ENCODE measurements around the gene B3GNT9. TPM values are rescaled to one million over a fixed set of nuclear protein-coding genes. Genes with fewer than 3 reads are reported as not detected.
"Not testable (repeated sequence)": the region's sequence is repeated elsewhere in the genome, so short reads cannot be mapped to it uniquely, and the experiment has no call there.

Gene B3GNT9
- polyA plus RNA-seq, 2 of the 4 experiments (the other 2 are of a cell fraction): 6.8 to 9.3 TPM

- no peak for FAIRE-seq
- POLR2A ChIA-PET: no interaction called here
Measured at GRCh38 chr16:67128887-67129286, 21.9 kb downstream of the B3GNT9 start.

DNA sequence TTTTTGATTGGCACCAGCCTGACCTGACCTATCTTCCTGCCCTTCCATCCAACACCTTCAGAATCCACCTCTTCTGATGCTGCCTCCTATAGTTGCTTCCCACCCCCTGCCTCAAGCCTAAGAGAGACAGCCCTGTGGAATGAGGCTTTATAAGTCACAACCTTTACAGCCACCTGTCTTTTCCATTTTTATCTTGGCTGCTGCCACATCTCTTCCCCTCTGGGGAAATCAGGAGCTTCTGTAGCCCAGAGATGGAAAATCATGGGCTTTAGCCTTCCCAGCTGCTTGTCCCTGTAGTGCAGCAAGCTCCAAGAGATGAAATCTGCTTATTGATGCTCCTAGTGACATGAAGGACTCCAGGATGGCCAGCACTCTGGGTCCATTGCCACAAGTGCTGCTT, 22.4 kb downstream of the B3GNT9 start:
- no peak for FAIRE-seq
- H3K27ac ChIP-seq: no peak overlapping the region

More at GRCh38 chr16:67128887-67129286, 21.9 kb downstream of the B3GNT9 start:
- WGBS (ENCODE audit: missing lambda C conversion rate): 77% methylated on average over 3 of the region's 3 CpGs
- CTCF ChIA-PET: interaction anchor here (0.9 to 3.6 kb wide), 7 partner anchors 10 to 152 kb away, joined by 3 to 18 read pairs (median 5); no protein-coding TSS in a partner anchor
- H3K4me2 ChIP-seq: no peak overlapping the region
- TF ChIP-seq NR3C1 (IDR thresholded peaks at IDR 0.05) (no peak), PBX3 (IDR thresholded peaks at IDR 0.05) (no peak), CHD4 (IDR thresholded peaks at IDR 0.05; ENCODE audit: borderline replicate concordance) (no peak), GATA3 (IDR thresholded peaks at IDR 0.05; ENCODE audit: borderline replicate concordance) (no peak), HEYL (CRISPR knock-in tag; IDR thresholded peaks at IDR 0.05) (no peak), RCOR1 (IDR thresholded peaks at IDR 0.05; ENCODE audit: low read depth, low read length) (no peak), RARB (CRISPR knock-in tag; IDR thresholded peaks at IDR 0.05) (no peak), HMGXB4 (CRISPR knock-in tag; IDR thresholded peaks at IDR 0.05; ENCODE audit: borderline replicate concordance) (no peak), CTCF (IDR thresholded peaks at IDR 0.05) (no peak), RFX5 (IDR thresholded peaks at IDR 0.05) (no peak), ZFP36 (IDR thresholded peaks at IDR 0.05; ENCODE audit: borderline replicate concordance, partially characterized antibody) (no peak), CBX8 (IDR thresholded peaks at IDR 0.05) (no peak), ESRRA (IDR thresholded peaks at IDR 0.05; ENCODE audit: borderline replicate concordance, low read length) (no peak)
- H3K4me3 ChIP-seq: no peak overlapping the region
- H3K27ac ChIP-seq: no peak overlapping the region
- DNase-seq (ENCODE audit: low read depth in 1 of 2, low spot score in 1 of 2) (no peak), ATAC-seq (no peak)
- H3K4me1 ChIP-seq: no peaks in the 10 kb centered on the region
- H3K9me3 ChIP-seq: no peaks in the 10 kb centered on the region

GRCh38 chr16:67122799-67123198, 28.0 kb downstream of the B3GNT9 start:
- DNase-seq (ENCODE audit: low read depth in 1 of 2, low spot score in 1 of 2); POLR2A ChIA-PET; ATAC-seq; H3K4me3 ChIP-seq; FAIRE-seq; H3K9me3 ChIP-seq; H3K27ac ChIP-seq; H3K4me2 ChIP-seq; H3K4me1 ChIP-seq: not testable (repeated sequence)
- CTCF ChIA-PET: interaction anchor here (1.0 kb wide), 1 partner anchor 40 kb away, joined by 5 read pairs; no protein-coding TSS in a partner anchor
- WGBS (ENCODE audit: missing lambda C conversion rate): 90% methylated on average over 5 of the region's 5 CpGs

More for the DNA sequence above, 22.4 kb downstream of the B3GNT9 start:
- TF ChIP-seq EP300 (IDR thresholded peaks at IDR 0.05) (no peak), NR3C1 (IDR thresholded peaks at IDR 0.05) (no peak), ZFP36 (IDR thresholded peaks at IDR 0.05; ENCODE audit: borderline replicate concordance, partially characterized antibody) (no peak), SREBF2 (IDR thresholded peaks at IDR 0.05) (no peak), CBX2 (IDR thresholded peaks at IDR 0.05; ENCODE audit: borderline replicate concordance, low read depth) (no peak), CBX8 (IDR thresholded peaks at IDR 0.05) (no peak), ZSCAN20 (CRISPR knock-in tag; IDR thresholded peaks at IDR 0.05) (no peak), FOXS1 (CRISPR knock-in tag; IDR thresholded peaks at IDR 0.05) (no peak), ZNF302 (CRISPR knock-in tag; IDR thresholded peaks at IDR 0.05) (no peak), ATOH8 (CRISPR knock-in tag; IDR thresholded peaks at IDR 0.05; ENCODE audit: low read depth) (no peak), POLR2A (IDR thresholded peaks at IDR 0.05; ENCODE audit: low read length) (no peak), PBX3 (IDR thresholded peaks at IDR 0.05) (no peak), CEBPB (IDR thresholded peaks at IDR 0.05) (no peak), RAD21 (conservative IDR thresholded peaks at IDR 0.05 in 1 of 2, IDR thresholded peaks at IDR 0.05 in 1 of 2) (no peak), FOSL2 (IDR thresholded peaks at IDR 0.05) (no peak), FOSL2 (CRISPR knock-in tag; IDR thresholded peaks at IDR 0.05) (no peak), SMC3 (IDR thresholded peaks at IDR 0.05) (no peak), HOXB13 (CRISPR knock-in tag; IDR thresholded peaks at IDR 0.05; ENCODE audit: low read depth) (no peak), HOXA7 (CRISPR knock-in tag; IDR thresholded peaks at IDR 0.05) (no peak), JUN (IDR thresholded peaks at IDR 0.05) (no peak)
- DNase-seq (ENCODE audit: low read depth in 1 of 2, low spot score in 1 of 2) (no peak), ATAC-seq (no peak)
- Histone ChIP-seq H3K4me2 (no peak overlapping the region), H3K4me1 (no peaks in the 10 kb centered on the region), H3K9me3 (no peaks in the 10 kb centered on the region), H3K4me3 (no peak overlapping the region)
- ChIA-PET POLR2A (no interaction called here), CTCF (interaction anchor here (1.1 to 3.6 kb wide), 7 partner anchors 13 to 152 kb away, joined by 3 to 18 read pairs (median 5); no protein-coding TSS in a partner anchor)
